HG02938 (cell line): Measurements from ENCODE around the gene PMM2.
A peak's percentile ranks its signal among the peaks of the same experiment; 100 is the strongest.

Experiments
- ATAC-seq: cut with Tn5 transposase; IDR thresholded peaks from one replicate; pipeline ENCODE4 v1.9.1; 2021; ENCODE audit warnings: mild to moderate bottlenecking, moderate library complexity; ENCODE audit not compliant: unreplicated experiment

Gene PMM2

GRCh38 chr16:8882725-8883377 lies 85.2 kb downstream of the PMM2 start:
- ATAC-seq, result no peak

- ATAC-seq, result no peak
Measured at GRCh38 chr16:8885674-8886592, 88.3 kb downstream of the PMM2 start.

GRCh38 chr16:8886593-8887430 lies 89.2 kb downstream of the PMM2 start:
- ATAC-seq, result no peak

DNA sequence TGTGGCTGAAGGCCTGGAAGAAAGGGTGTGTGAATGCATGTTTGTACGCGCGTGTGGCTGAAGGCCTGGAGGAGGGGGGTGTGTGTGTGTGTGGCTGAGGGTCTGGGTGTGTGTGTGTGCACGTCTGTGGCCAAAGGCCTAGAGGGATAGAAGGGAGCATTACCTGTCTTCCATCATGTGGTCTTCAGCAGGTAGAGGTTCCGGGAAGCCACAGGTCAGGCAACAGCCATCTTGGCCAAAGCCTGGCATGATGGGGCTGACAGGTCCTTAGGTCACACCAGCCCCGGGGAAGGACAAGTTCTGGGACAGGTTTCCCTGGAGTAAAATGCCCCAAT lies 89.8 kb downstream of the PMM2 start:
- ATAC-seq, result no peak

- no peak for ATAC-seq
Measured at GRCh38 chr16:8887952-8888560, 90.4 kb downstream of the PMM2 start.

GRCh38 chr16:8888951-8889892 lies 91.6 kb downstream of the PMM2 start:
- ATAC-seq, result no peak

DNA sequence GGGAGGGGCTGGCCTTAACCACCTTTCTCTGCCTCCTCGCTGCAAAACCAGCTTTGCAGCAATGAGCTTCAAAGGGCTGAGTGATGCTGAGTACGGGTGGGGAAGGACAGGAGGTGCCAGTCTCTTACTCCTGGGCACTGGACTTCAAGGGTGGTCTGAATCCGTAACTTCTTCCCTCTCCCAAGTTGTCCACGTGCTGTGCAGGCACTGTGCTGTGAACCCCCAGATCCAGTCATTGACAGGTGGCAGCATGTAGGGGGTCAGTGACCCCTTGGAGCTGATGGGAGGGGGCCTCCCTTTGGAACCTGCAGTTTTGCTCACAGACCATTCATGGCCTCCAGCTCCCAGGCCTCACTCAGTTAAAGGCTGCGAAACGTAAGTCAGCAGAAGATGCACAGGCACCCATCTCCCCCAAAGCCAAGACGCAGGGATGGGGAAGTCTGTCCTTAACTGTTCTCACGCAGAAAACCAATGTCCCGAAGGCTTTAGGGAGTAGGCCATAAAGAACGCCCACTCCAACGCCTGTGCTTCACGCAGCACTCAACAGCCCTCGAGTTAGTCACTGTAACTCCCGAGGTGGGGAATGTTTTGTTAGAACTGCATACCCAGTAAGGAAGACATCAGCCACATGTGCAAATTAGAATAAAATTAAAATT lies 92.4 kb downstream of the PMM2 start:
- ATAC-seq, result no peak

GRCh38 chr16:8890549-8890921 lies 92.9 kb downstream of the PMM2 start:
- no peak for ATAC-seq

DNA sequence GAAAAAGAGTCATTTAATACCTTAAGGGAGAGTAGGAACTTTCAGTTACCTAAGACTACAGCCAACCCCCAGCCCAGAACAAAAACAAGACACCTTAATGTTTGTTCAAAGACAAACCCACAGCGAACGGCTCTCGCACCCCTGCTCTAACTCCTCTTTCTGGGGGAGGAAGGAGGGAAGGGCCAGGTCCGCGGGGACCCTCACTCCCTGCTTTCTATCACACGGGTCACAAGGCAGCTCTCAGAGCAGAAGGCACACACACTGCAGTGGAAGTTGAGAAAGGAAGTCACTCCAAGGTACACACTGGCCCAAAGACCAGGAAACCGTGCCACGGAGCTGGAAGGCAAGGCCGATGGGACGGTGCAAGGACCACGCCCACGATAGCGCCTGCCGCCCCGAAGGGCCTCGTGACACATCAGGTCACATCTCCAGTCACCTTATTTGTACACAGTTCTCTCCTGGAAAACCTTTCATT lies 94.5 kb downstream of the PMM2 start:
- peak; percentile 18 for ATAC-seq

DNA sequence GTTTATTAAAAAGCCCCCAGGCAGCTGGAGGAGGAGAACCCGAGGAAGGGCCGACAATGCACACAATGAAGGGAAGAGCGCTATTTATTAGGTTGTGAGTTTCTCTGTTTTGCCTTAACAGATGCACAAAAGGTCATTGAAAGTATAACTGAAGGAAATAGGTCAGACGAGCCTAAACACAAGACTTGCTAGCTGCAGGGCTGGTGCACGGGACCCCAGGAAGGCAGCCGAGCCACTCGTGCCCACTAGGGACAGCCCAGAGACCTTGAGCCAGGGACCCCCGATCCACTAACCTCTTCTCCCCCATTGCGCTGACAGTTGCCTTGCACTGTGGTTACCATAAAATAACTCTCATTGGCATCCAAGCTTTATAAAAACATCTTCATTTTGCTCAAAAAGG lies 95.8 kb downstream of the PMM2 start:
- ATAC-seq, result no peak

- no peak for ATAC-seq
Measured at GRCh38 chr16:8893976-8894690, 96.5 kb downstream of the PMM2 start.

GRCh38 chr16:8894736-8895334 lies 97.2 kb downstream of the PMM2 start:
- ATAC-seq, result no peak

DNA sequence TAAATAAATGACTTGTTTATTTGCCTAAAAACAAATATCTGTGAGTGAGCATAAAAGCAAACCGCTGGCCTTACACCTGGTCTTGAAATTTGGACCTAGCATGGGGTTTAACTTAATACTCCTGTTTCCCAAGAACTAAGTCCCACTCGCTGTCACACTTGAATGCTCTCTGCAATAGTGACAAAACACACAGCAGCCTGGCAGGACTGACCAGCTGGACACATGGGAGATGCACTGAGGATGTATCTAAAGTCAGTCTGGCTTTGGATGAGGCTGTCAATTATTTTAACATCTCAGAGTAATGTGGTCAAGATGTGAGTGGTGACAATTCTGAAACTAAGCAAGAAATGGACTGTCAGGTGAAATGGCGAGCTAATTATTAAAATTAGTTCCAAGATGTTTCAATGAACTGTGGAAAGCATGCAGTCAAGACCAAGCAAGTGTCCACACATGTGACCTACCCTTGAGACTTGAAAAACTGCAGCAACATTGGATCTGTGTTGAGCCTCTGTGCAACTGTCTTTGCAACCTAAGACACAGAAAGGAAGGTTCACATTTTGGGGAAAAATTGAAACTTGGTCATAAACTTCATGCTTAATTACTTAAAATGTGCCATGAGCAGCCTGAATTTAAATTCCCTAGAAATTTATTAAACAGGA lies 101.2 kb downstream of the PMM2 start:
- no peak for ATAC-seq
